DOHH2 (cell line): Measurements from ENCODE around the gene HDAC4.
"Not testable (repeated sequence)": the region's sequence is repeated elsewhere in the genome, so short reads cannot be mapped to it uniquely, and the experiment has no call there.

Source experiments
- H3F3A ChIP-seq: fragments of 200-600 bp; sonication (generic), shearing (Covaris generic); 2 replicates; pipeline ENCODE4 v1.6.0; 2016; ENCODE audit warnings: antibody characterized with exemption, mild to moderate bottlenecking; ENCODE audit not compliant: control insufficient read depth, insufficient read depth
- H3K27ac ChIP-seq: fragments of 200-600 bp; sonication (generic); 2 replicates; pipeline ENCODE4 v1.5.1; 2014; ENCODE audit warnings: low read depth, mild to moderate bottlenecking, low read length, moderate library complexity
- H3K27me3 ChIP-seq: fragments of 200-600 bp; sonication (generic); 2 replicates; pipeline ENCODE4 v1.6.1; 2014; ENCODE audit warnings: mild to moderate bottlenecking, low read length, mixed read lengths; ENCODE audit not compliant: control insufficient read depth
- H3K36me3 ChIP-seq: fragments of 200-600 bp; sonication (generic); 2 replicates; pipeline ENCODE4 v1.6.1; 2014; ENCODE audit warnings: mild to moderate bottlenecking, low read length, moderate library complexity, mixed read lengths; ENCODE audit not compliant: control insufficient read depth
- H3K4me1 ChIP-seq: fragments of 200-600 bp; sonication (generic); 2 replicates; pipeline ENCODE4 v1.6.1; 2014; ENCODE audit warnings: mild to moderate bottlenecking, low read length, mixed read lengths; ENCODE audit not compliant: control insufficient read depth
- H3K4me2 ChIP-seq: fragments of 200-600 bp; sonication (generic); 2 replicates; pipeline ENCODE4 v1.6.0; 2014; ENCODE audit warnings: mild to moderate bottlenecking, low read length, moderate library complexity
- H3K4me3 ChIP-seq: fragments of 200-600 bp; sonication (generic); 2 replicates; pipeline ENCODE4 v1.5.1; 2014; ENCODE audit warnings: mild to moderate bottlenecking, low read length, mixed read lengths
- H3K79me2 ChIP-seq: fragments of 200-600 bp; sonication (generic); 2 replicates; pipeline ENCODE4 v1.6.1; 2014; ENCODE audit warnings: mild to moderate bottlenecking, low read length, mixed read lengths; ENCODE audit not compliant: control insufficient read depth
- H3K9me2 ChIP-seq: fragments of 200-600 bp; sonication (generic); replicated peaks from 2 replicates; pipeline ENCODE4 v1.6.1; 2014; ENCODE audit warnings: mild to moderate bottlenecking, low read length, mixed read lengths; ENCODE audit not compliant: control insufficient read depth
- H3K9me3 ChIP-seq: fragments of 200-600 bp; sonication (generic); 2 replicates; pipeline ENCODE4 v1.6.1; 2014; ENCODE audit warnings: antibody characterized with exemption, low read length, mixed read lengths; ENCODE audit not compliant: control insufficient read depth, insufficient read depth
- H4K20me1 ChIP-seq: fragments of 200-600 bp; sonication (generic); 2 replicates; pipeline ENCODE4 v1.6.0; 2014; ENCODE audit warnings: low read depth, mild to moderate bottlenecking, antibody characterized with exemption, low read length, moderate library complexity; ENCODE audit not compliant: control insufficient read depth, insufficient read depth
- CTCF ChIP-seq: fragments of 200-600 bp; sonication (generic); IDR thresholded peaks from one replicate; pipeline ENCODE4 v1.5.1; 2014; ENCODE audit warnings: antibody characterized with exemption, mild to moderate bottlenecking, low read depth, low read length; ENCODE audit not compliant: poor library complexity, severe bottlenecking
- EZH2phosphoT487 ChIP-seq: fragments of 200-600 bp; sonication (generic); IDR thresholded peaks from 2 replicates; pipeline ENCODE4 v1.6.1; 2017; ENCODE audit warnings: borderline replicate concordance, mild to moderate bottlenecking, antibody characterized with exemption, low read length, moderate library complexity, mixed read lengths

The HDAC4 gene

GRCh38 chr2:239283961-239284795 is 116.6 kb downstream of the HDAC4 start:
- peaks cover 33% of the 10 kb centered on the region for H3K9me3 ChIP-seq
- no peak overlapping the region for H3K27ac ChIP-seq
- H3K79me2 ChIP-seq: no peaks in the 10 kb centered on the region
- H3K36me3 ChIP-seq: no peaks in the 10 kb centered on the region
- H3K4me2 ChIP-seq: no peak overlapping the region
- TF ChIP-seq EZH2phosphoT487 (no peak), CTCF (no peak)
- peaks cover 30% of the 10 kb centered on the region for H3K27me3 ChIP-seq
- no peak overlapping the region for H3K4me3 ChIP-seq
- H3F3A ChIP-seq: no peaks in the 10 kb centered on the region
- H3K9me2 ChIP-seq: no peaks in the 10 kb centered on the region
- H3K4me1 ChIP-seq: no peaks in the 10 kb centered on the region
- H4K20me1 ChIP-seq: peaks cover 5% of the 10 kb centered on the region

GRCh38 chr2:239283288-239283945 is 117.4 kb downstream of the HDAC4 start:
- H3K79me2 ChIP-seq: no peaks in the 10 kb centered on the region
- H3K4me2 ChIP-seq: no peak overlapping the region
- no peaks in the 10 kb centered on the region for H3K36me3 ChIP-seq
- no peaks in the 10 kb centered on the region for H3K9me2 ChIP-seq
- no peaks in the 10 kb centered on the region for H3F3A ChIP-seq
- no peaks in the 10 kb centered on the region; the same call in none of the 2 replicates for H4K20me1 ChIP-seq
- no peaks in the 10 kb centered on the region for H3K4me1 ChIP-seq
- H3K4me3 ChIP-seq: no peak overlapping the region
- peaks cover 33% of the 10 kb centered on the region for H3K9me3 ChIP-seq
- TF ChIP-seq EZH2phosphoT487: no peak
- TF ChIP-seq CTCF: no peak
- no peak overlapping the region for H3K27ac ChIP-seq
- H3K27me3 ChIP-seq: peaks cover 24% of the 10 kb centered on the region

GRCh38 chr2:239282448-239283287 is 118.2 kb downstream of the HDAC4 start:
- H3K9me3 ChIP-seq: peaks cover 33% of the 10 kb centered on the region
- H3K27me3 ChIP-seq: peaks cover 20% of the 10 kb centered on the region
- no peak overlapping the region for H3K27ac ChIP-seq
- H3K4me1 ChIP-seq: no peaks in the 10 kb centered on the region
- H3K9me2 ChIP-seq: no peaks in the 10 kb centered on the region
- no peak overlapping the region for H3K4me3 ChIP-seq
- no peaks in the 10 kb centered on the region for H3K36me3 ChIP-seq
- no peaks in the 10 kb centered on the region for H3F3A ChIP-seq
- no peaks in the 10 kb centered on the region; the same call in none of the 2 replicates for H4K20me1 ChIP-seq
- H3K79me2 ChIP-seq: no peaks in the 10 kb centered on the region
- TF ChIP-seq EZH2phosphoT487: no peak
- no peak for TF ChIP-seq CTCF
- H3K4me2 ChIP-seq: no peak overlapping the region

- peaks cover 33% of the 10 kb centered on the region for H3K9me3 ChIP-seq
- H3F3A ChIP-seq, H3K4me3 ChIP-seq, H3K4me2 ChIP-seq, H3K79me2 ChIP-seq, H3K9me2 ChIP-seq, H3K36me3 ChIP-seq, H3K4me1 ChIP-seq, H3K27ac ChIP-seq: not testable (repeated sequence)
- H4K20me1 ChIP-seq: peaks cover 16% of the 10 kb centered on the region; the same call in 1 of the 2 replicates
- peaks cover 11% of the 10 kb centered on the region for H3K27me3 ChIP-seq
Observed at GRCh38 chr2:239280296-239281017, 120.4 kb downstream of the HDAC4 start.
